SK-N-SH (cell line): ENCODE measurements around the gene BCAR1. TPM values are rescaled to one million over a fixed set of nuclear protein-coding genes. Genes with fewer than 3 reads are reported as not detected.
"Not testable (repeated sequence)": the region's sequence is repeated elsewhere in the genome, so short reads cannot be mapped to it uniquely, and the experiment has no call there.

Source experiments
- CTCF ChIA-PET: fragments of 300-600, 350-600 bp; formaldehyde crosslinking; extraction: SDS; loops from one replicate; lab custom pipeline; 2021; lab: Yijun Ruan, JAX
- POLR2A ChIA-PET: fragments of 350-600 bp; sonication (Branson Sonifier 250); formaldehyde crosslinking; extraction: SDS; loops from one replicate; lab custom pipeline; 2020; ENCODE audit warnings: antibody characterized with exemption, inconsistent platforms; lab: Yijun Ruan, JAX
- DNase-seq: peaks from one replicate; pipeline ENCODE4 v3.0.0; 2012
- H2AFZ ChIP-seq: fragments of 200-600 bp; sonication (generic); 2 replicates; pipeline ENCODE4 v1.8.1; 2016; ENCODE audit warnings: antibody characterized with exemption, mild to moderate bottlenecking, low read depth
- H3F3A ChIP-seq: fragments of 200-600 bp; sonication (generic); replicated peaks from 2 replicates; pipeline ENCODE3; 2016; ENCODE audit warnings: antibody characterized with exemption, mild to moderate bottlenecking; ENCODE audit not compliant: insufficient read depth
- H3K27ac ChIP-seq, 2 experiments: fragments of 200-500 bp in 1 of 2; fragments of 200-600 bp in 1 of 2; sonication (Bioruptor generic) in 1 of 2; sonication (generic), shearing (Covaris generic) in 1 of 2; 2 replicates each; pipeline versions ENCODE4 v1.5.1 to v1.6.1; 2014 to 2016; ENCODE audit warnings: low read depth in 2 of 2, inconsistent platforms in 1 of 2, low read length in 1 of 2, mild to moderate bottlenecking in 1 of 2, mixed read lengths in 1 of 2
- H3K27me3 ChIP-seq: fragments of 200-600 bp; sonication (generic), shearing (Covaris generic); 2 replicates; pipeline ENCODE4 v1.6.1; 2016; ENCODE audit warnings: mixed run types; ENCODE audit not compliant: insufficient read depth
- H3K36me3 ChIP-seq, 2 experiments: fragments of 200-500 bp in 1 of 2; fragments of 200-600 bp in 1 of 2; sonication (Bioruptor generic) in 1 of 2; sonication (generic) in 1 of 2; replicated peaks in 1 of 2; 2 replicates each; pipeline versions ENCODE3 to v1.5.1; 2014 to 2016; ENCODE audit warnings: low read length in 1 of 2, mild to moderate bottlenecking in 1 of 2; ENCODE audit not compliant: insufficient read depth in 2 of 2, control insufficient read depth in 1 of 2
- H3K4me1 ChIP-seq, 2 experiments: fragments of 200-500 bp in 1 of 2; fragments of 200-600 bp in 1 of 2; sonication (Bioruptor generic) in 1 of 2; sonication (generic), shearing (Covaris generic) in 1 of 2; 2 replicates each; pipeline versions ENCODE4 v1.5.1 to v1.6.1; 2014 to 2016; ENCODE audit warnings: low read depth in 1 of 2, low read length in 1 of 2, mixed run types in 1 of 2; ENCODE audit not compliant: insufficient read depth in 2 of 2, control insufficient read depth in 1 of 2
- H3K4me2 ChIP-seq: fragments of 200-600 bp; sonication (generic), shearing (Covaris generic); 2 replicates; pipeline ENCODE4 v1.6.1; 2017; ENCODE audit warnings: mixed run types
- H3K4me3 ChIP-seq, 2 experiments: fragments of 200-500 bp in 1 of 2; fragments of 200-600 bp in 1 of 2; sonication (Bioruptor generic) in 1 of 2; sonication (generic), shearing (Covaris generic) in 1 of 2; 2 replicates each; pipeline versions ENCODE4 v1.5.1 to v1.8.1; 2014 to 2016; ENCODE audit warnings: low read depth in 2 of 2, inconsistent platforms in 1 of 2, low read length in 1 of 2, mild to moderate bottlenecking in 1 of 2, mixed read lengths in 1 of 2, moderate library complexity in 1 of 2
- H3K79me2 ChIP-seq: fragments of 200-600 bp; sonication (generic); 2 replicates; pipeline ENCODE4 v1.8.1; 2017; ENCODE audit warnings: mild to moderate bottlenecking; ENCODE audit not compliant: insufficient read depth
- H3K9ac ChIP-seq: fragments of 200-600 bp; sonication (generic); 2 replicates; pipeline ENCODE4 v1.6.1; 2017; ENCODE audit warnings: mixed run types
- H3K9me2 ChIP-seq: fragments of 200-600 bp; sonication (generic); 2 replicates; pipeline ENCODE4 v1.6.1; 2017; ENCODE audit warnings: mixed run types
- H3K9me3 ChIP-seq: fragments of 200-600 bp; sonication (generic); 2 replicates; pipeline ENCODE4 v1.6.1; 2017; ENCODE audit warnings: mixed run types, mild to moderate bottlenecking, moderate library complexity
- H4K20me1 ChIP-seq: fragments of 200-600 bp; sonication (generic); 2 replicates; pipeline ENCODE4 v1.6.1; 2017; ENCODE audit warnings: mild to moderate bottlenecking, mixed run types; ENCODE audit not compliant: insufficient read depth
- CHD2 ChIP-seq: fragments of 150-350 bp; IDR thresholded peaks from 2 replicates; pipeline ENCODE4 v1.6.1; 2018; ENCODE audit warnings: low read length; ENCODE audit not compliant: partially characterized antibody
- ELF1 ChIP-seq: IDR thresholded peaks from 2 replicates; pipeline ENCODE4 v1.4.0; 2012
- EP300 ChIP-seq, 2 experiments: IDR thresholded peaks; 2 replicates each; pipeline versions ENCODE4 v1.4.0 to v1.6.1; 2012; ENCODE audit warnings: borderline replicate concordance in 1 of 2, low read depth in 1 of 2, low read length in 1 of 2
- FOXJ3 ChIP-seq: sonication (generic); formaldehyde crosslinking; IDR thresholded peaks from 2 replicates; pipeline ENCODE4 v1.5.1; 2020; ENCODE audit warnings: mild to moderate bottlenecking, missing genetic modification reagents
- FOXM1 ChIP-seq: IDR thresholded peaks from 2 replicates; pipeline ENCODE4 v1.4.0; 2012; ENCODE audit warnings: low read depth, mild to moderate bottlenecking
- GATA2 ChIP-seq: sonication (generic); formaldehyde crosslinking; IDR thresholded peaks from 2 replicates; pipeline ENCODE4 v1.5.0; 2020; ENCODE audit warnings: mild to moderate bottlenecking, missing genetic modification reagents
- MEF2A ChIP-seq: IDR thresholded peaks from 2 replicates; pipeline ENCODE4 v1.4.0; 2012; ENCODE audit warnings: low read depth, borderline replicate concordance
- MXI1 ChIP-seq: IDR thresholded peaks from 2 replicates; pipeline ENCODE4 v1.6.1; 2012; ENCODE audit warnings: mild to moderate bottlenecking, low read depth, low read length, improper control_type of control experiment
- NFIC ChIP-seq: IDR thresholded peaks from 2 replicates; pipeline ENCODE4 v1.4.0; 2012; ENCODE audit warnings: borderline replicate concordance
- NRF1 ChIP-seq: IDR thresholded peaks from 2 replicates; pipeline ENCODE4 v1.6.1; 2012; ENCODE audit warnings: low read depth, mild to moderate bottlenecking, low read length
- RCOR1 ChIP-seq: fragments of 150-350 bp; IDR thresholded peaks from 2 replicates; pipeline ENCODE4 v1.6.1; 2017; ENCODE audit warnings: antibody characterized with exemption, low read length
- SIN3A ChIP-seq: IDR thresholded peaks from 2 replicates; pipeline ENCODE4 v1.6.1; 2012; ENCODE audit warnings: low read depth, mild to moderate bottlenecking, low read length, moderate library complexity, borderline replicate concordance
- TAF1 ChIP-seq: IDR thresholded peaks from 2 replicates; pipeline ENCODE4 v1.6.1; 2012; ENCODE audit warnings: low read depth, mild to moderate bottlenecking, low read length, moderate library complexity, borderline replicate concordance
- WGBS: methylation state at CpG from one replicate; pipeline ENCODE4 v1.1.6; 2017; ENCODE audit warnings: low lambda C conversion rate; 5-methylcytosine and 5-hydroxymethylcytosine counted together
- polyA plus RNA-seq, 3 experiments: library from polyadenylated mRNA; depleted of rRNA; stranded (reverse); fragments of >200 nt; gene quantifications; 2 replicates each; pipeline ENCODE4 v1.2.3, GENCODE V29; 2012
- TF ChIP-seq, protein P1 (sequence below): IDR thresholded peaks from 2 replicates; pipeline ENCODE4 v1.4.0; 2012; ENCODE audit warnings: low read depth, borderline replicate concordance

Gene BCAR1
- polyA plus RNA-seq, 1 of the 3 experiments (the other 2 are of a cell fraction) = 45.1 TPM

DNA sequence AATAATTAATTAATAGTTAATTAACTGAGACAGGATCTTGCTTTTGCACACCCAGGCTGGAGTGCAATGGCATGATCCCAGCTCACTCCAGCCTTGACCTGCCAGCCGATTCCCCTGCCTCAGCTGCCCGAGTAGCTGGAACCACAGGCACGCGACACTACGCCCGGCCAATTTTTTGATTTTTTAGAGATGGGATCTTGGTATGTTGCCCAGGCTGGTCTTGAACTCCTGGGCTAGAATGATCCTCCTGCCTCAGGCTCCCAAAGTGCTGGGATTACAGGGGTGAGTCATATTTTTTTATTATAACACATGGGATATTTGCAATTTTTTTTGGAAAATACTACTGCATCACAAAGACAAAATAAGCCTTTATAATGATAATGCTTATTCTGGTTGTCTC lies 30.4 kb upstream of the BCAR1 start:
- ChIA-PET CTCF (interaction anchor here (0.8 to 6.0 kb wide), 6 partner anchors 8 to 103 kb away, joined by 3 to 35 read pairs (median 4); no protein-coding TSS in a partner anchor), POLR2A (no interaction called here)
- Histone ChIP-seq H3K9me3 (no peaks in the 10 kb centered on the region), H2AFZ (no peak overlapping the region), H3K27ac (peak overlapping the region in 1 of 2 experiments; percentile 46; a peak in 2 of 4 replicates), H3K4me3 (no peak overlapping the region), H3K36me3 (no peaks in the 10 kb centered on the region), H3K4me1 (peaks cover 0 to 22% of the 10 kb centered on the region in 2 experiments; a peak in 1 of 4 replicates), H3K4me2 (no peak overlapping the region), H3K79me2 (no peaks in the 10 kb centered on the region), H3F3A (peaks cover 6% of the 10 kb centered on the region), H4K20me1 (no peaks in the 10 kb centered on the region), H3K9ac (no peak overlapping the region), H3K27me3 (no peaks in the 10 kb centered on the region), H3K9me2 (no peaks in the 10 kb centered on the region)
- TF ChIP-seq, protein P1, sequence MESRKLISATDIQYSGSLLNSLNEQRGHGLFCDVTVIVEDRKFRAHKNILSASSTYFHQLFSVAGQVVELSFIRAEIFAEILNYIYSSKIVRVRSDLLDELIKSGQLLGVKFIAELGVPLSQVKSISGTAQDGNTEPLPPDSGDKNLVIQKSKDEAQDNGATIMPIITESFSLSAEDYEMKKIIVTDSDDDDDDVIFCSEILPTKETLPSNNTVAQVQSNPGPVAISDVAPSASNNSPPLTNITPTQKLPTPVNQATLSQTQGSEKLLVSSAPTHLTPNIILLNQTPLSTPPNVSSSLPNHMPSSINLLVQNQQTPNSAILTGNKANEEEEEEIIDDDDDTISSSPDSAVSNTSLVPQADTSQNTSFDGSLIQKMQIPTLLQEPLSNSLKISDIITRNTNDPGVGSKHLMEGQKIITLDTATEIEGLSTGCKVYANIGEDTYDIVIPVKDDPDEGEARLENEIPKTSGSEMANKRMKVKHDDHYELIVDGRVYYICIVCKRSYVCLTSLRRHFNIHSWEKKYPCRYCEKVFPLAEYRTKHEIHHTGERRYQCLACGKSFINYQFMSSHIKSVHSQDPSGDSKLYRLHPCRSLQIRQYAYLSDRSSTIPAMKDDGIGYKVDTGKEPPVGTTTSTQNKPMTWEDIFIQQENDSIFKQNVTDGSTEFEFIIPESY = no peak
- TF ChIP-seq TAF1 (no peak), SIN3A (no peak), FOXJ3 (CRISPR knock-in tag) (no peak), FOXM1 (no peak), NFIC (no peak)
- WGBS = 99% methylated on average over 6 of the region's 6 CpGs
- no peak for DNase-seq

DNA sequence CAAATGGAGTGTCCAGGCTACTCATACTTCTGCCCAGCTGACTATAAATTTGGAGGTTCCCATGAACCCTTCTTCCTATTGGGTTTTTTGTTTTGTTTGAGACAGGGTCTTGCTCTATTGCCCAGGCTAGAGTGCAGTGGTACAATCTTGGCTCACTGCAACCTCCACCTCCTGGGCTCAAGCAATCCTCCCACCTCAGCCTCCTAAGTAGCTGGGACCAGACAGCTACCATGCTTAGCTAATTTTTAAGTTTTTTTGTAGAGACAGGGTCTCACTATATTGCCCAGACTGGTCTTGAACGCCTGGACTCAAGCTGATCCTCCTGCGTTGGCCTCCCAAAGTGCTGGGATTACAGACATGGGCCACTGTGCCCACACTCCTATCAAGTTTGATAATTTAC lies 29.6 kb upstream of the BCAR1 start:
- peaks cover 0 to 22% of the 10 kb centered on the region in 2 experiments; a peak in 1 of 4 replicates for H3K4me1 ChIP-seq
- H3K9me3 ChIP-seq, H2AFZ ChIP-seq, H3K9ac ChIP-seq, H3K79me2 ChIP-seq, H4K20me1 ChIP-seq, H3K27me3 ChIP-seq, H3K27ac ChIP-seq, H3K4me3 ChIP-seq, H3K36me3 ChIP-seq, H3K4me2 ChIP-seq, H3K9me2 ChIP-seq, DNase-seq, H3F3A ChIP-seq: not testable (repeated sequence)
- 85% methylated on average over 2 of the region's 2 CpGs for WGBS
- POLR2A ChIA-PET = interaction anchor here (0.6 kb wide), 1 partner anchor 10 kb away, joined by 3 read pairs; no protein-coding TSS in a partner anchor
- CTCF ChIA-PET = interaction anchor here (0.7 to 6.0 kb wide), 7 partner anchors 9 to 104 kb away, joined by 3 to 35 read pairs (median 3); partner anchors contain the start of gene BCAR1

DNA sequence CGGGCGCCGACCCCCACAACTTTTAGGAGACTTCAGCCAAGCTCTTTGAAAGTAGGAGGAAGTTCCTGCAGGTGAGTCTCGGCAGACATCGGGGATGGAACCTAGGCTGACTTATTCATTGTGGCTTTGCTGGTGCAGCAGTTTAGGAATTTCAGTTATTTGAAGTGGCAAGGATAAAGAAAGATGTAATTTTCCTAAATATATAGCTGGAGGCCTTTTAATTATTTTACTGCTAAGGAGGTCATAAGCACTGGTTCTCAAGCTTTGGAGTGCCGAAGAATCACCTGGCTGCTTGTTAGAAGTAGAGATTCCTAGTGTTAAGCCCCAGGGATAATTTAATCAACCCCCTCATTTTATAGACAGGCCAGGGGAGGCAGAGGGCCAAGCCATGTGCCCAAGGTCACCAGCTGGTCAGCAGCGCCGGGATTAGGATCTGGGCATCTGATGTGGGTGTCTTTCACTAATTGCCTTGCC lies 28.9 kb upstream of the BCAR1 start:
- CTCF ChIA-PET = interaction anchor here (1.2 to 6.0 kb wide), 4 partner anchors 11 to 46 kb away, joined by 3 to 35 read pairs (median 4); partner anchors contain the start of gene BCAR1
- WGBS = 84% methylated on average over 8 of the region's 8 CpGs

More for the DNA sequence above, 28.9 kb upstream of the BCAR1 start:
- Histone ChIP-seq H2AFZ (no peak overlapping the region), H3K9me2 (no peaks in the 10 kb centered on the region), H3K79me2 (no peaks in the 10 kb centered on the region), H3K4me2 (no peak overlapping the region), H3K27me3 (no peaks in the 10 kb centered on the region), H3K9ac (no peak overlapping the region), H3K36me3 (no peaks in the 10 kb centered on the region), H4K20me1 (no peaks in the 10 kb centered on the region), H3F3A (peaks cover 6% of the 10 kb centered on the region), H3K4me3 (no peak overlapping the region), H3K4me1 (peaks cover 0 to 22% of the 10 kb centered on the region in 2 experiments; a peak in 1 of 4 replicates), H3K27ac (no peak overlapping the region), H3K9me3 (no peaks in the 10 kb centered on the region)
- peak; percentile 73 for DNase-seq
- no peak for TF ChIP-seq ELF1
- peak; percentile 76 for TF ChIP-seq CHD2
- TF ChIP-seq GATA2 (CRISPR knock-in tag) = peak; percentile 63
- peak; percentile 68 for TF ChIP-seq RCOR1
- peak; percentile 35; the same call in 1 of the 2 replicates for TF ChIP-seq MXI1
- no peak for TF ChIP-seq MEF2A
- no peak for TF ChIP-seq NRF1
- TF ChIP-seq FOXJ3 (CRISPR knock-in tag) = 0 out of 2 replicates have a peak, but pooled peaks have one; percentile 34
- TF ChIP-seq EP300 (IDR thresholded peaks at IDR 0.05; ENCODE audit: borderline replicate concordance in 1 of 2, low read depth in 1 of 2, low read length in 1 of 2) = peak in 1 of 2 experiments; percentile 67; a peak in 1 of 4 replicates
- POLR2A ChIA-PET = interaction anchor here (0.6 kb wide), 1 partner anchor 10 kb away, joined by 3 read pairs; no protein-coding TSS in a partner anchor
